Kidney epithelial cell (primary cell): ENCODE measurements around the gene WBP2. TPM values are rescaled to one million over a fixed set of nuclear protein-coding genes. Genes with fewer than 3 reads are reported as not detected.

Experiments
- DNase-seq: peaks from one replicate; pipeline ENCODE4 v3.0.0-alpha.2; 2010; ENCODE audit warnings: low read depth
- H3K27me3 ChIP-seq: 2 replicates; pipeline ENCODE4 v1.6.0; 2011; ENCODE audit warnings: low read length; ENCODE audit not compliant: control insufficient read depth, insufficient read depth
- H3K36me3 ChIP-seq: 2 replicates; pipeline ENCODE4 v1.5.1; 2011; ENCODE audit warnings: low read length; ENCODE audit not compliant: control insufficient read depth, insufficient read depth
- H3K4me3 ChIP-seq: 2 replicates; pipeline ENCODE4 v1.5.1; 2011; ENCODE audit warnings: low read depth, mild to moderate bottlenecking, control low read depth, low read length
- total RNA-seq: library from RNA; depleted of rRNA; stranded (reverse); fragments of >200 nt; gene quantifications from 2 replicates; pipeline ENCODE4 v1.2.3, GENCODE V29; 2015
- TF ChIP-seq, protein P1 (sequence below): IDR thresholded peaks from 2 replicates; pipeline ENCODE4 v1.5.1; 2011; ENCODE audit warnings: mild to moderate bottlenecking, moderate library complexity, low read length, control low read depth, inconsistent platforms; ENCODE audit not compliant: insufficient read depth, poor library complexity, severe bottlenecking

WBP2 gene
- total RNA-seq, 1 donor from 2014 or later: 105 TPM

DNA sequence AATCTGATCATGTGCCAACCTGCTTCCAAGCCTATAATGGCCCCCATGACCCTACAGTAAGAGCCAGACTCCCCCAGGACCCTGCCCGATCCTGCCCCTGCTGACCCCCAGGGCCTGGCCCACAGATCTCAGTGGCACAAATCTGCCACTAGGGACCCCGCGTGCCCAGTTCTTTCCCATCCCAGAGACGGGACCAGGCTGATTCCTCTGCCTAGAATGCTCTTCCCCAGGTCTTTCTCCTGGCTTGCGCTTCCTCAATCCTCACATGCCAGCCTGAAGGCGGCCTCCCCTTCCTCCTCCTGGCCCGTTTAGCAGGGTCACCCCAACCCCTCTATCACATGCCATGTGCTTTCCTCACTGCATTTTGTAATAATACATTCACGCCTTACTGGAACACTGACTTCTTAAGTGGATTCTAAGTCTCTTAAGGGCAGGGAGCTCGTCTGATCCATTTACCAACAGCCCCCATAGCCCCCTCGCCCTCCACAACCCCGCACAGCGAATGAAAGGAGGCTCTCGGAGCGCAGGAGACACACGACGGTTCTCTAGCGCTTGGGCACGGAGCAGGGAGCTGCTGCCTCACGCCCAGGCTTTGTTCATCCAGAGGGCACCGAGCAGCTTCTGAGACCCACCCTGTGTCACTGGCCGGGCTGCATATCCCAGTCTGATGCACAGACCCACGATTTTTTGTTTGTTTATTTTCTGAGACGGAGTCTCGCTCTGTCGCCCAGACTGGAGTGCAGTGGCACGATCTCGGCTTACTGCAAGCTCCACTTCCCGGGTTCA, 40.4 kb upstream of the WBP2 start:
- peak overlapping the region; percentile 89 for H3K4me3 ChIP-seq
- TF ChIP-seq, protein P1, sequence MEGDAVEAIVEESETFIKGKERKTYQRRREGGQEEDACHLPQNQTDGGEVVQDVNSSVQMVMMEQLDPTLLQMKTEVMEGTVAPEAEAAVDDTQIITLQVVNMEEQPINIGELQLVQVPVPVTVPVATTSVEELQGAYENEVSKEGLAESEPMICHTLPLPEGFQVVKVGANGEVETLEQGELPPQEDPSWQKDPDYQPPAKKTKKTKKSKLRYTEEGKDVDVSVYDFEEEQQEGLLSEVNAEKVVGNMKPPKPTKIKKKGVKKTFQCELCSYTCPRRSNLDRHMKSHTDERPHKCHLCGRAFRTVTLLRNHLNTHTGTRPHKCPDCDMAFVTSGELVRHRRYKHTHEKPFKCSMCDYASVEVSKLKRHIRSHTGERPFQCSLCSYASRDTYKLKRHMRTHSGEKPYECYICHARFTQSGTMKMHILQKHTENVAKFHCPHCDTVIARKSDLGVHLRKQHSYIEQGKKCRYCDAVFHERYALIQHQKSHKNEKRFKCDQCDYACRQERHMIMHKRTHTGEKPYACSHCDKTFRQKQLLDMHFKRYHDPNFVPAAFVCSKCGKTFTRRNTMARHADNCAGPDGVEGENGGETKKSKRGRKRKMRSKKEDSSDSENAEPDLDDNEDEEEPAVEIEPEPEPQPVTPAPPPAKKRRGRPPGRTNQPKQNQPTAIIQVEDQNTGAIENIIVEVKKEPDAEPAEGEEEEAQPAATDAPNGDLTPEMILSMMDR: peak; percentile 45
- H3K36me3 ChIP-seq: peaks cover 2% of the 10 kb centered on the region
- H3K27me3 ChIP-seq: no peaks in the 10 kb centered on the region
- no peak for DNase-seq

DNA sequence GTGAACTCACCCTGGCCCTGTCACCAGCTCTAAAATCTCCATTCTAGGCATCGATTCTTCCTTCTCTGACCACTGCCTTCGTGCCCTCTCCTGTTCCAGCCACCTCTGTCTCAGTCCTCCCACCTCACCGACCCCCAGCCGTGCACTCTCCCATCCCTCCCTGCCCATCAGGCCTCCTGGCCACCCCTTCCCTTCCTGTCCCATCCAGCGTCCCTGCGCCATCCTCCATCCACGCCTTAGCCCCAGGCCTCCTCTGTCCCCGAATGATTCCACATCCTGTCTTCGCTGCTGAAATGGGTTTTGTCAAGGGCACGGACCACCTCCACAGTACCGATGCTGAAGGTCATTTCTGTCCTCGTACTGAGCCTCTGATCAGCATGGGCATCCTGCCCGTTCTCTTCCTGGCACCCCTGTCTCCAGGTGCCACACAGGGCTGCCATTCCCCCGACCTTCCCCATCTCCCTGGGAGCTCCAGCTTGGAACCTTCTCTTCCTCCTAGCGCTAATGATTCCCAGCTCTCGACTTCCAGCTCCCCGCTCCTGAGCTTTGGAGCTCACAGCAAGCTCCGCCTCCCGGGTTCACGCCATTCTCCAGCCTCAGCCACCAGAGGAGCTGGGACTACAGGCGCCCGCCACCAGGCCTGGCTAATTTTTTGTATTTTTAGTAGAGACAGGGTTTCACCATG, 39.1 kb upstream of the WBP2 start:
- TF ChIP-seq, protein P1: no peak
- no peaks in the 10 kb centered on the region for H3K27me3 ChIP-seq
- no peak overlapping the region for H3K4me3 ChIP-seq
- peaks cover 2% of the 10 kb centered on the region for H3K36me3 ChIP-seq
- no peak for DNase-seq

DNA sequence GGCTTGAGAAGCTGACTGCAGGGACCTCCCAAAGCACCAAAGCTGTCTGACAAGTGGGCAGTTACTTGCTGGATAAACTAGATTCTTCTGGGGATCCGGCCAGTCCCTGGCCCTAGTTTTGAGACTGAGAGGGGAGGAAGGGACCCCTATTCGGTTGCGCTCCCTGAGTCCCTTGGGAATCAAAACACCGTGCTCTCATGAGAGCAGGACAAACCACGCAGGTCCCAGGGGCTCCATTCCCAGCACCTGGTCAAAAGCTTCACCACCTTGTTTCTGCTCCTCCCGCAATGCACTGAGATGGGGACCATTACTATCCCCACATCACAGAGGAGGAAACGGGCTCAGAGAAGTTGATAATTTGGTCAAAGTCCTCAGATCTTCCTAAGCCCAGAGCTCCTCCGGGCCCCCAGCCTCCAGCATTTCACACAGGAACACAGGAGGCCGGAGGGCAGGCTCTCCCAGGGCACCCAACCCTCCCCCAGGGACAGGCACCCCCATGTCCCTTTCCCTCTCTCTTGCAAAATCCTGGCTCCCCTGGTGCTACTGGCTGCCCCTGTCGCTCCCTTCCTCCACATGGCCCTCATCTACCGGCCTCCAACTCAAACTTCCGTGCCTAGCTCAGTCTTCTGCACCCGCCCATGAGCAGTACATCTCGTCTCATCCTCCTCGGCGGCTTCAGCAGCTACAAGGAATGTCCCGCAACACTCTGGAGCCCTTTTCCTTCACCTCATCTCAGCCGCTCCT, 38.3 kb upstream of the WBP2 start:
- no peaks in the 10 kb centered on the region for H3K27me3 ChIP-seq
- no peak overlapping the region for H3K4me3 ChIP-seq
- DNase-seq: no peak
- H3K36me3 ChIP-seq: peaks cover 2% of the 10 kb centered on the region
- TF ChIP-seq, protein P1: no peak

DNA sequence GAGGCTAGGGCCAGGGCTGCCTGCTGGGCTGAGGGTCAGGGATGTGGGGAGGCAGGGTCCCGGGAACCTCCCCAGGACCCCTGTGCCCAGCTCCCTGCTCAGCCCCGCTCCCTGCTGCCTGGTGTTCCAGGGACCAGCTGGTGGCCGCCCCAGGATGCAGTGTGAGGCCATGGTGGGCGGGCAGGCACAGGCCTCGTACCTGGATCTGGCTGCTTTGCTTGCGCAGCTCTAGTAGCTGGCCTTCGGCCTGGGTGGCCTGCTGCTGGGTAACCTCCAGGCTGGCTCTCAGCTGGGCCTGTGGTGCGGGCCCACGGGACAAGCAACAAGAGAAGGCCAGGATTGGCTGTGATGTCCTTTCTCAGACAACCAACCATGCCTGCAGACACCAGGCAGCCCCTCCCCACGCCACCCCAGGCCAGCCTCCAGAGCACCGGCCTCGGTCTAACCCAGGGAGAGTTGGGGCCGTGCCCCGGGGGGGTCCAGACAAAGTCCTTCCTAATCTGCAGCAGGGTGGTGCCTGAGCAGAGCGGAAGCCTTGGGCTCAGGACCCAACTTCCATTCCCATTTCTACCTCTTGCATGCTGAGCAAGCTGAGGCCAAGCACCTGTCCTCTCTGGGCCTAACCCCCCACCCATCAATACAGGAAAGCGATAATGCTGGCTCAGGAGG, 37.6 kb upstream of the WBP2 start:
- TF ChIP-seq, protein P1: no peak
- no peak overlapping the region for H3K4me3 ChIP-seq
- DNase-seq: no peak

DNA sequence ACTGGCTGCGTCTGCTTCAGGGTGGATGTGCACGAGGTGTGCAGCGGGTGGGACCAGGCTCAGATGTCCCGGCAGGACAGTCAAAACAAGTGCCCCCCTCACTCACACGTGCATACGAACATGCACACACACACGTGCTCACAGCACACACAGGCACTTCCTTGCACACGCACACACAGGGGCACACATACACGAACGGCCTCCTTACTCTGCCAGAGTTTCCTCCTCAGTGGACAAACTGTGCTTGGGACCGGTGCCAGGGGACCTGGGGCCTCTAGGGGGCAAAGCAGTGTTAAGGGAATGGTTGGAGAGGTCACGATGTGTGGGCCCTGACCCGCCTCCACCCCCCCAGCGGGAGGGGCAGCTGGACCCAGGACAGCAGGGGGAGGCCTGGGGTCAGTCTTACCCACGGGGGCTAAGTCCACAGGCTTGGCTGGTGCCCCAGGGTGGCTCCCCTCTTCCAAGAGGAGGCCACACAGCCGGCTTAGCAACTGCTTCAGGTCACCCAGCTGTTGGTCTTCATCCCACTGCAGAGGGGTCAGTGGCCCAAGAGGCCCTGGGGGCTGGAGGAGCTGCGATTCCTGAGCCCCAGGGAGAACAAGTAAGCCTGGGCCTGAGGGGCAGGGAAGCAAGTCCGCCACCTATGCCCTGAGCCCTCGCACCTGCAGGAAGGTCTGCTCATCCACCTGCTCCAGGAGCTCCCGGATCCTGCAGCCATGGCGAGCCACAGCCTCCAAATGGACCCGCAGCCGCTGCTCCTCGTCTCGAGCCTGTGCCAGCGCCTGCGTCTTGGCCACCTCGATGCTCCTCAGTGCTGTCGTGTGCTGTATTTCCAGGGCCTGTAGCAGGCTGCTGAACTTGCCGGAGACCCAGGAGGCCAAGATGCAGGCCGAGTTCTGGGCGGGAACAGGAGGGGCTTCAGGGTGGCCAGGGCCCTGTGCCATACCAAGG, 36.7 kb upstream of the WBP2 start:
- TF ChIP-seq, protein P1: no peak
- Histone ChIP-seq H3K36me3 (peaks cover 2% of the 10 kb centered on the region), H3K4me3 (no peak overlapping the region), H3K27me3 (no peaks in the 10 kb centered on the region)
- no peak for DNase-seq

More for the DNA sequence above, 37.6 kb upstream of the WBP2 start:
- Histone ChIP-seq H3K36me3 (peaks cover 2% of the 10 kb centered on the region), H3K27me3 (no peaks in the 10 kb centered on the region)
